GM23338 (cell line): ENCODE measurements around the gene ZNF346. TPM values are rescaled to one million over a fixed set of nuclear protein-coding genes. Genes with fewer than 3 reads are reported as not detected.

Experiments used
- ATAC-seq: fragments of 200-7000 bp; cut with Tn5 transposase; 3 replicates; pipeline ENCODE4 v1.9.1; 2020
- DNase-seq: peaks from one replicate; pipeline ENCODE4 v3.0.0-alpha.2; 2015; ENCODE audit warnings: low spot score
- H2AFZ ChIP-seq: fragments of 200-600 bp; sonication (generic); 2 replicates; pipeline ENCODE4 v1.8.0; 2016; ENCODE audit warnings: antibody characterized with exemption, mild to moderate bottlenecking, moderate library complexity
- H3F3A ChIP-seq: fragments of 200-600 bp; sonication (generic); replicated peaks from 2 replicates; pipeline ENCODE4 v1.8.0; 2017; ENCODE audit warnings: antibody characterized with exemption, mixed run types, low read depth
- H3K27ac ChIP-seq: fragments of 200-600 bp; sonication (generic); 2 replicates; pipeline ENCODE4 v1.6.1; 2016; ENCODE audit warnings: low read depth
- H3K27me3 ChIP-seq: fragments of 200-600 bp; sonication (generic); 2 replicates; pipeline ENCODE4 v1.8.0; 2016; ENCODE audit warnings: mild to moderate bottlenecking, mixed run types, moderate library complexity; ENCODE audit not compliant: insufficient read depth
- H3K36me3 ChIP-seq: fragments of 200-600 bp; sonication (generic); 2 replicates; pipeline ENCODE4 v1.8.0; 2016; ENCODE audit warnings: mild to moderate bottlenecking; ENCODE audit not compliant: insufficient read depth
- H3K4me1 ChIP-seq: fragments of 200-600 bp; sonication (generic); 2 replicates; pipeline ENCODE4 v1.8.0; 2016; ENCODE audit warnings: mild to moderate bottlenecking, moderate library complexity; ENCODE audit not compliant: insufficient read depth
- H3K4me2 ChIP-seq: fragments of 200-600 bp; sonication (generic); 2 replicates; pipeline ENCODE4 v1.7.1; 2017; ENCODE audit warnings: mixed run types
- H3K4me3 ChIP-seq: fragments of 200-600 bp; sonication (generic); 2 replicates; pipeline ENCODE4 v1.6.1; 2016; ENCODE audit warnings: mixed run types
- H3K79me2 ChIP-seq: fragments of 200-600 bp; sonication (generic); replicated peaks from 2 replicates; pipeline ENCODE4 v1.8.0; 2017; ENCODE audit warnings: mild to moderate bottlenecking; ENCODE audit not compliant: insufficient read depth
- H3K9me2 ChIP-seq: fragments of 200-600 bp; sonication (generic); 2 replicates; pipeline ENCODE4 v1.8.0; 2017; ENCODE audit not compliant: insufficient read depth
- H4K20me1 ChIP-seq: fragments of 200-600 bp; sonication (generic); replicated peaks from 2 replicates; pipeline ENCODE4 v1.8.0; 2017; ENCODE audit warnings: mild to moderate bottlenecking; ENCODE audit not compliant: insufficient read depth
- H3K27ac Mint-ChIP-seq: 2 replicates; pipeline ENCODE4 v1.8.0; 2020; ENCODE audit warnings: inconsistent platforms, mild to moderate bottlenecking, moderate library complexity, mixed read lengths
- H3K27me3 Mint-ChIP-seq: 3 replicates; pipeline ENCODE4 v1.8.0; 2022; ENCODE audit warnings: low read depth, mild to moderate bottlenecking, moderate library complexity, mixed read lengths, inconsistent platforms; ENCODE audit not compliant: insufficient read depth, poor library complexity
- H3K36me3 Mint-ChIP-seq: 3 replicates; pipeline ENCODE4 v1.8.0; 2021; ENCODE audit warnings: low read depth, mild to moderate bottlenecking, inconsistent platforms, moderate library complexity, mixed read lengths
- H3K4me1 Mint-ChIP-seq: 3 replicates; pipeline ENCODE4 v1.8.0; 2020; ENCODE audit warnings: mild to moderate bottlenecking, inconsistent platforms, mixed read lengths
- H3K4me3 Mint-ChIP-seq: 3 replicates; pipeline ENCODE4 v1.8.0; 2021; ENCODE audit warnings: moderate library complexity, mild to moderate bottlenecking, inconsistent platforms, mixed read lengths
- H3K9me3 Mint-ChIP-seq: 3 replicates; pipeline ENCODE4 v1.8.0; 2020; ENCODE audit warnings: moderate library complexity, mild to moderate bottlenecking, inconsistent platforms, mixed read lengths
- CREB1 ChIP-seq: fragments of 250-450 bp; sonication (Bioruptor Pico); IDR thresholded peaks from 2 replicates; pipeline ENCODE4 v1.5.0; 2020; ENCODE audit warnings: low read depth, mild to moderate bottlenecking, moderate library complexity
- CTCF ChIP-seq, 2 experiments: fragments of 200-600 bp in 1 of 2; sonication (generic) in 1 of 2; conservative IDR thresholded peaks; 2 replicates each; pipeline versions ENCODE4 v1.5.1 to v1.6.1; 2016 to 2017; ENCODE audit warnings: antibody characterized with exemption in 2 of 2, low read depth in 2 of 2, mild to moderate bottlenecking in 2 of 2, moderate library complexity in 1 of 2
- ETS1 ChIP-seq: IDR thresholded peaks from 2 replicates; pipeline ENCODE4 v1.6.1; 2016; ENCODE audit warnings: antibody characterized with exemption
- EZH2 ChIP-seq: fragments of 200-600 bp; sonication (generic); IDR thresholded peaks from one replicate; pipeline ENCODE4 v1.8.0; 2017; ENCODE audit warnings: antibody characterized with exemption, mild to moderate bottlenecking, low read depth; ENCODE audit not compliant: unreplicated experiment
- EZH2phosphoT487 ChIP-seq: fragments of 200-600 bp; sonication (generic); IDR thresholded peaks from one replicate; pipeline ENCODE4 v1.8.1; 2018; ENCODE audit warnings: antibody characterized with exemption; ENCODE audit not compliant: unreplicated experiment
- JUNB ChIP-seq: IDR thresholded peaks from one replicate; pipeline ENCODE4 v1.6.1; 2016; ENCODE audit warnings: antibody characterized with exemption; ENCODE audit not compliant: unreplicated experiment
- NANOG ChIP-seq: IDR thresholded peaks from 2 replicates; pipeline ENCODE4 v1.6.1; 2016; ENCODE audit warnings: antibody characterized with exemption, borderline replicate concordance
- POLR2AphosphoS5 ChIP-seq: IDR thresholded peaks from 2 replicates; pipeline ENCODE4 v1.6.1; 2016; ENCODE audit warnings: antibody characterized with exemption, low read depth
- REST ChIP-seq: IDR thresholded peaks from one replicate; pipeline ENCODE4 v1.6.1; 2018; ENCODE audit warnings: antibody characterized with exemption; ENCODE audit not compliant: unreplicated experiment
- STAT1 ChIP-seq: IDR thresholded peaks from one replicate; pipeline ENCODE4 v1.6.1; 2016; ENCODE audit warnings: antibody characterized with exemption; ENCODE audit not compliant: unreplicated experiment
- ZNF114 ChIP-seq: fragments of 250-450 bp; sonication (Bioruptor Pico); IDR thresholded peaks from 2 replicates; pipeline ENCODE4 v1.5.0; 2020; ENCODE audit warnings: mild to moderate bottlenecking, moderate library complexity
- ZNF331 ChIP-seq: fragments of 250-450 bp; sonication (Bioruptor Pico); IDR thresholded peaks from 2 replicates; pipeline ENCODE4 v1.5.0; 2020; ENCODE audit warnings: low read depth, mild to moderate bottlenecking, moderate library complexity
- ZNF462 ChIP-seq: fragments of 250-450 bp; sonication (Bioruptor Pico); IDR thresholded peaks from 2 replicates; pipeline ENCODE4 v1.5.0; 2020; ENCODE audit warnings: mild to moderate bottlenecking, moderate library complexity
- polyA plus RNA-seq: library from polyadenylated mRNA; unstranded; fragments of >200 nt; fragmentation: Nextera tagmentation; extraction: Ambion mirVana; gene quantifications from 2 replicates; pipeline ENCODE4 v1.2.1, GENCODE V29; 2016
- total RNA-seq: library from RNA; depleted of rRNA; stranded (reverse); fragments of >200 nt; shearing (Covaris generic); gene quantifications from 2 replicates; pipeline ENCODE4 v1.2.3, GENCODE V29; 2014

Gene ZNF346
- total and polyA plus RNA-seq, 2 experiments from 2014 or later, result 11.0 to 27.2 TPM

- peak overlapping the region; percentile 37; the same call in 1 of the 2 replicates for H3K27ac Mint-ChIP-seq
- peaks cover 3% of the 10 kb centered on the region; the same call in 2 of the 3 replicates for H3K4me1 Mint-ChIP-seq
- no peaks in the 10 kb centered on the region; the same call in 2 of the 3 replicates for H3K36me3 Mint-ChIP-seq
- peaks cover 10% of the 10 kb centered on the region; the same call in 1 of the 2 replicates for H4K20me1 ChIP-seq
- H3K4me1 ChIP-seq, result no peaks in the 10 kb centered on the region
- no peak overlapping the region for H3K27ac ChIP-seq
- peaks cover 3% of the 10 kb centered on the region for H3K27me3 Mint-ChIP-seq
- no peaks in the 10 kb centered on the region for H3K27me3 ChIP-seq
- no peaks in the 10 kb centered on the region for H3K79me2 ChIP-seq
- H3K36me3 ChIP-seq, result no peaks in the 10 kb centered on the region
- TF ChIP-seq REST (no peak), CTCF (conservative IDR thresholded peaks at IDR 0.05; ENCODE audit: low read depth in 2 of 2) (no peak), ZNF462 (CRISPR knock-in tag) (no peak), ETS1 (no peak), NANOG (no peak), JUNB (no peak), ZNF331 (CRISPR knock-in tag) (no peak), ZNF114 (no peak), CREB1 (no peak), POLR2AphosphoS5 (no peak), EZH2phosphoT487 (no peak), STAT1 (no peak), EZH2 (no peak)
- DNase-seq (no peak), ATAC-seq (no peak)
- no peaks in the 10 kb centered on the region for H3K9me2 ChIP-seq
- H3K4me3 ChIP-seq, result no peak overlapping the region
- H2AFZ ChIP-seq, result no peak overlapping the region
- no peak overlapping the region for H3K4me3 Mint-ChIP-seq
- no peaks in the 10 kb centered on the region for H3K9me3 Mint-ChIP-seq
- H3K4me2 ChIP-seq, result no peak overlapping the region
- 0 out of 2 replicates have a peak, but pooled peaks cover 4% of the 10 kb centered on the region for H3F3A ChIP-seq
Observed at GRCh38 chr5:177067503-177067902, 45.0 kb downstream of the ZNF346 start.
